G401 (cell line): ENCODE results near the gene MICA. TPM values are rescaled to one million over a fixed set of nuclear protein-coding genes. Genes with fewer than 3 reads are reported as not detected.
"Not testable (repeated sequence)": the region's sequence is repeated elsewhere in the genome, so short reads cannot be mapped to it uniquely, and the experiment has no call there.

Experiments
- DNase-seq: peaks from one replicate; pipeline ENCODE4 v3.0.0-alpha.2; 2015; ENCODE audit warnings: low spot score
- in situ Hi-C: cut with HindIII; loops from 2 replicates; pipeline ENCODE4 v1.10.0; 2016; ENCODE audit warnings: low sequenced_read_pairs, mixed read lengths
- total RNA-seq: library from RNA; depleted of rRNA; stranded (reverse); fragments of >200 nt; shearing (Covaris generic); gene quantifications from 2 replicates; pipeline ENCODE4 v1.2.3, GENCODE V29; 2014; rRNA removed

MICA gene
- total RNA-seq, 1 experiment from 2014 or later, result 44.1 TPM

DNA sequence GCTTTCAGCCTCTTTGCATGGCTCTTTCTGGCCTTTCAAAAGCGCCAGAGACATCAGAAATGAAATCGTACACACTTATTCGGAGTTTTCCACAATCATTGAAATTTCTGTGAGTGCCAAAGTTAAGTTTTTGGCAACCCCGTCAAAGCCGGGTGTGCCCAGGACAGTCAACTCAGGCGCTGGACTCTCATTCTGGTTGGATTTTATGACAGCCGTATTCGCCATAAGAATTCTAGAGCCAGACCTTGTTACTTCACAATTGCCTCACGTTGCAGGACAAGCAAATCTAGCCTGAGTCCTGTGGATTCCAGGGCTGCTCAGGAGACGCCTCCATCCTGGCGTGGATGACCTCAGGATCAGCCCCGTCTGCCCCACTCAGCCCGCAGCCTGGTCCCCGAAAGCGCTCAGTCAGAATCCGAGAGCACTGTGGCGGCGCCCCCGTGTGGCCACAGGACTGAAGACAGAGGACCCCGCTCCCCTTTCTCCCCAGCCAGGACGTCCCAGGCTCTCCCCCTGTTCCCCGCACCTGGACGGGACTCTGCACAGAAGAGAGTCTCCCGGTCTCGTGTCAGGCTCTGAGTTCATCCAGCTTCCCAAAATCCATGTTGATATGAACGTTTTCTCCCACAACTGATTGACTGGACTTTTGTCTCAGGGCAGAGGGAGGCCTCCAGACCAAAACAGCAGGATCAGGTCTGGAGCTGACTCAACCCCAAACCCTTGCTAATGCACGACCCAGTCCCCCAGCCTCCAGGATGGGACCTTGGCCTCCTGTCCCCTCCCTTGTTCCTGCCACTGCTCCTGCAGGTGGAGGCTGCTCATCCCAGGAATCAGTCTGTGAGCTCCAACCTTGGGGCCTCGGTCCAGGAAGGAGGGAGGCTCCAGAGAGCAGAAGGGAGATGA is 38.2 kb downstream of the MICA start:
- in situ Hi-C loops, result no loop called here
- peak; percentile 70 for DNase-seq

DNA sequence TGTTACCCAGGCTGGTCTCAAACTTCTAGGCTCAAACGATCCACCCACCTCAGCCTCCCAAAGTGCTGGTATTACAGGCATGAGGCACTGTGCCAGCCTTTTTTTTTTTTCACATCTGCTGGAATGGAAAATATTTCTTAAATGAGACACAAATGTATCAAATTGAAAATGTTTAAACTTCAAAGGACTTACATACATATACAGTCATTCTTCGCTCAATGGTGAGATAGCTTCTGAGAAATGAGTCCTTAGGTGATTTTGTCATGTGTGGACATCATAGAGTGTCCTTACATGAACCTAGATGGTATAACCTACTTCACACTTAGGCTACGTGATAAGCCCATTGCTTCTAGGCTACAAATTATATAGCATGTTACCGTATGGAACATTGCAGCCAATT is 43.1 kb downstream of the MICA start:
- DNase-seq, result no peak
- in situ Hi-C loops, result no loop called here

DNA sequence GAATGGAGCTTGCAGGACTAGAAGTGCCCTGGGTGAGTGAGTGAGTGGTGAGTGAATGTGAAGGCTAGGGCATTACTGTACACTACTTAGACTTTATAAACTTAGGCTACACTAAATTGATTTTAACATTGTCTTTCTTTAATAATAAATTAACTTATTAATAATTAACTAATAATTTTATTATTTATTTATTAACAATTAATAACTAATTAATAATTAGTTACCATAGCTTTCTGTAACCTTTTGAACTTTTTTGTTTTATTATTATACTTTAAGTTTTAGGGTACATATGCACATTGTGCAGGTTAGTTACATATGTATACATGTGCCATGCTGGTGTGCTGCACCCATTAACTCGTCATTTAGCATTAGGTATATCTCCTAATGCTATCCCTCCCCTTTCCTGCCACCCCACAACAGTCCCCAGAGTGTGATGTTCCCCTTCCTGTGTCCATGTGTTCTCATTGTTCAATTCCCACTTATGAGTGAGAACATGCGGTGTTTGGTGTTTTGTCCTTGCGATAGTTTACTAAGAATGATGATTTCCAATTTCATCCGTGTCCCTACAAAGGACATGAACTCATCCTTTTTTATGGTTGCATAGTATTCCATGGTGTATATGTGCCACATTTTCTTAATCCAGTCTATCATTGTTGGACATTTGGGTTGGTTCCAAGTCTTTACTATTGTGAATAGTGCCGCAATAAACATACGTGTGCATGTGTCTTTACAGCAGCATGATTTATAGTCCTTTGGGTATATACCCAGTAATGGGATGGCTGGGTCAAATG is 43.8 kb downstream of the MICA start:
- in situ Hi-C loops, DNase-seq: not testable (repeated sequence)

DNA sequence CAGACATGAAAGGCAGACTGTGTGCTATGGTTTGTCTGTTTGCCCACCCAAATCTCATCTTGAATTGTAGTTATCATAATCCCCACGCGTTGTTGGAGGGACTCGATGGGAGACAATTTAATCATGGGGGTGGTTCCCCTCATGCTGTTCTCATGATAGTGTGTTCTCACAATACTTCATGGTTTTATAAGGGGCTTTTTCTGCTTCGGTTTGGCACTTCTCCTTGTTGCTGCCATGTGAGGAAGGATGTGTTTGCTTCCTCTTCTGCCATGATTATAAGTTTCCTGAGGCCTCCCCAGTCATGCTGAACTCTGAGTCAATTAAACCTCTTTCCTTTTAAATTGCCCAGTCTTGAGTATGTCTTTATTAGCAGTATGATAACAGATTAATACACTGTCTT is 47.4 kb downstream of the MICA start:
- in situ Hi-C loops, result no loop called here
- DNase-seq, result no peak

DNA sequence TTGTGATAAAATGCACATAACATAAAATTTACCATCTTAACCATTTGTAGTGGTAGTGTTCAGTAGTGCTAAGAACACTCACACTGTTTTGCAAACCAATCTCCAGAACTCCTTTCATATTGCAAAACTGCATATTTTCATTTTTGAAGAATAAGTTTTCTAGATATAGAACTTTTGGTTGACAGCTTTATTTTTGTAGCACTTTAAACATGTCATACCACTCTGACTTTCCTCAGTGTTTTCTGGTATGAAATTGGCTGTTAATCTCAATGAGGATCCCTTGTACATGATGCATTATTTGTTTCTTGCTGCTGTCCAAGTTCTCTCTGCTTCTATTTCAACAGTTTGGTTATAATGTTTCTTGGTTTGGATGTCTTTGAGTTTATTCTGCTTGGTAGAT is 49.5 kb downstream of the MICA start:
- in situ Hi-C loops, result no loop called here
- DNase-seq, result no peak

DNA sequence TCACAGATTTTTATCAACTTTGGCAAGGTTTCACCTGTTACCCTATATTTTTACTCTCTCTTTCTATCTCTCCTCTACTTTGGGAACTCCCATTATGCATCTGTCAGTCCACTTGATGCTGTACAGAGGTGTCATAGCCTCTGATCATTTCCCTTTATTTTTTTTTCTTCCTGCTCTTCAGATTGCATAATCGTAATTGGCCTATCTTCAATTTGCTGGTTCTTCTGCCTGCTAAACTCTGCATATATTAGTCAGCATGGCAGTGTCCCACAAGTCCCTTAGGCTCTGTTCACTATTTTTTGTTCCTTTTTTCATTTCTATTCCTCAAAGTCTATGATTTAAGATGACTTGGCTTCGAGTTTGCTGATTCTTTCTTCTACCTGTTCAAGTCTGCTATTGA is 49.9 kb downstream of the MICA start:
- no peak for DNase-seq
- in situ Hi-C loops, result no loop called here

DNA sequence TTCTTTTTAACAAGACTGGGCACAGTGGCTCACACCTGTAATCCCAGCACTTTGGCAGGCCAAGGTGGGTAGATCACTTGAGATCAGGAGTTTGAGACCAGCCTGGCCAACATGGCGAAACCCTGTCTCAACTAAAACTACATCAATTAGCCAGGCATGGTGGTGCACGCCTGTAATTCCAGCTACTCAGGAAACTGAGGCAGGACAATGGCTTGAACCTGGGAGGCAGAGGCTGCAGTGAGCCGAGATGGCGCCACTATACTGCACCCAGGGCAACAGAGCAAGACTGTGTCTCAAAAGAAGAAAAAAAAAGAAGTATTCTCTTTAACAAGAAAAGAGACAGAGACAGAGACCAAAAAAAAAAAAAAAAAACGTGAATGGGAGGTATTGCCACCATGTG is 56.5 kb downstream of the MICA start:
- in situ Hi-C loops, DNase-seq: not testable (repeated sequence)

DNA sequence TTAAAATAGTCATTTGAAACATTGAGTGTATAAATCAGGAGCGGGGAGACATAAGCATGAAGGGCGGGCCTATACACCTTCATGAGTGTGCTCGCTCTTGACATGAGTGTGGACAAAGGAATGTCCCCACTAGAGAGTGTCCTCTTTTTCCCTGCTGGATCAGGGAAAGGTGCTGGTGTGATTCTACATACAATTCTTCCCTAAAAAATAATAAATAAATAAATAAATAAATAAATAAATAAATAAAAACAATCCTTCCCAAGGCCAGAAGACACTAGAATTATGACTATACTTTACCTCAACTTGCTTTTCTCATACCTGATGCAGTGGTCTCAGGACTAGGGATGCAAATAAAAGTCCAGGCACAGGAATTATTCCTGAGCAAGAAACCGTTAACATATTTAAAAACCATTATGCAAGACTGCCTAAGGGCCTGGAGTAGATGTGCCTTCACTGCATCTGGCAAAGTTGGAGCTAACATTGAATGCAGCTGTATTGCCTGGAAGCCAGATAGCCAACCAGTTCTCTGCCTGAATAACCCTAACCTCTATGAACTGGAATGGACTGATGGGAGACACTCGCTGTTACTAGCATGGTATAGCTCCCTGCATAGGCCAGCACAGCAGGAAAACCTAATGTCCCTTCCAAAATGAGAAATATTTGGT is 57.1 kb downstream of the MICA start:
- in situ Hi-C loops, result no loop called here
- no peak for DNase-seq

DNA sequence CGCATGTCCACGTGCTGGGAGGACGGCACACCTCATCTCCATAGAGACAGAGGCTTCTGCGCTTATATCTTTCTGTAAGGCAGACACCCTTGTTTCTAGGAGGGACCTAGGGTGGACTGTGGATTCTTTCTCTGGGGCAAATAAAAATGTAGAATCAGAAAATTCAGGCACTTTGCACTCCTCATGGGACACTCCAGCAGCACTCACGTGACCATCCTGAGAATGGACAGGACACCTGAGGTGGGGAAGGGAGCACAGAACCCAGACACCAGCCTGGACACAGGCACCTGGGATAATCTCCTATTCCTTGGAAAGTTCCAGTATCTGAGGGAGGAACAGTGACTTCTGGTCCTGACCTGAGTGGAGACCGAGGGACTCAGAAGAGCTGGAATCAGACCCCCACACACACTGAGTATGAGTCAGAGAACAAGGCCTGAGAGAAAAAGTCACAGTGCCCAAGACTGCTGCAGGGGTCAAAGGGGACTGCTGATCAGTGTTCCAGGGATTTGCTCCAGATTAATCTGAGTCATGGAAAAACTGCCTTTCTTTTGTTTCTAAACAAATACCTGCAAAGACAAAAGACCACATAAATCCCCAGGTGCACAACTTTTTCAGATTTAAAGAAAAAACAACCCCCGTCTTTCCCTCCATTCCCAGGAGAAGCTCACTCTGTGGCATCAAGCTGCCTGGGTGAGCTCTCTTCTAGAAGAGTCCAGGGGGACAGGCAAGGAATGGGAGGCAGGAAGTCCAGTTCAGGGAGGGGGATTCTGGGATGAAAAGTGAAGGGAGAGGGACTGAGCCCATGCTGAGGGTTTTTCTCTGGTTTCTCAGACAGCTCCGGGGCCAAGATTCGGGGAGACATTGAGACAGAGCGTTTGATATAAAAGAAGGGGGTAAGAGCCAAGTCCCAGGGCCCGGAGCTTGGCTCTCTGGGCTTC is 58.9 kb downstream of the MICA start:
- DNase-seq, result no peak
- in situ Hi-C loops, result no loop called here

DNA sequence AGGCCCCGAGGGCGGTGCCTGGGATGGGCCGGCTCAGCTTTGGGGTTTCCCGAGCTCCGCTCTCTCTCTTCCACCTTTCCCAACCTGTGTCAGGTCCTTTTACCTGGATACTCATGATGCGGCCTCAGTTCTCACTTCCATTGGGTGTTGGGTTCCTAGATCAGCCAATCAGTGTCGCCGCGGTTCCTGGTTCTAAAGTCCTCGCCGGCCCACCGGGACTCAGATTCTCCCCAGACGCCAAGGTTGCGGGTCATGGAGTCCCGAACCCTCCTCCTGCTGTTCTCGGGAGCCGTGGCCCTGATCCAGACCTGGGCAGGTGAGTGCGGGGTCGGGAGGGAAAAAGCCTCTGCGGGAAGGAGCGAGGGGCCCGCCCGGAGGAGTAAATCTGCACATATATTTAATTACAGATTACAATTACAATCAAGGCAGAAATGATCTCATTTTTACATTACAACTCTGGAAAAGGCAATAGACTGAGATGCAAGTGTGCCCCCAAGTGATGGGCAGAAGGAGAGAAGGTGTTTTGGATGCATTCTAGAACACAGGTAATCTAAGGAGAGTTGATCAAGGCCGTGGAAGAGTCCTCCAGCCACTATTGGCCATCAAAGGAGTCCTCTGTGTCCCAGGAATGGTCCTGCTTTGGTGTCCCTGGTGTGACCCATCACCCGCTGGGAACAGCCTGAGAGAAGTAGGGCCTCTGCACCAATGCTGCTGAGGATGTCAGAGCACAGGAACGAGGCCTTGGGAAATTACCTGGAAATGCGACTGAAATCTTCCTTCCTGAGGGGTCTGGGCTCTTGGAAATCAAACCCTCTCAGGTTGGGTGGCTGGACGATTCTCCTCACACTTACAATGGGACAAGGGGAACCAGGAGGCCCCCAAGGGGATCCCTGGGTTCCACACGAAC is 59.8 kb downstream of the MICA start:
- in situ Hi-C loops, result no loop called here
- peak; percentile 91 for DNase-seq

DNA sequence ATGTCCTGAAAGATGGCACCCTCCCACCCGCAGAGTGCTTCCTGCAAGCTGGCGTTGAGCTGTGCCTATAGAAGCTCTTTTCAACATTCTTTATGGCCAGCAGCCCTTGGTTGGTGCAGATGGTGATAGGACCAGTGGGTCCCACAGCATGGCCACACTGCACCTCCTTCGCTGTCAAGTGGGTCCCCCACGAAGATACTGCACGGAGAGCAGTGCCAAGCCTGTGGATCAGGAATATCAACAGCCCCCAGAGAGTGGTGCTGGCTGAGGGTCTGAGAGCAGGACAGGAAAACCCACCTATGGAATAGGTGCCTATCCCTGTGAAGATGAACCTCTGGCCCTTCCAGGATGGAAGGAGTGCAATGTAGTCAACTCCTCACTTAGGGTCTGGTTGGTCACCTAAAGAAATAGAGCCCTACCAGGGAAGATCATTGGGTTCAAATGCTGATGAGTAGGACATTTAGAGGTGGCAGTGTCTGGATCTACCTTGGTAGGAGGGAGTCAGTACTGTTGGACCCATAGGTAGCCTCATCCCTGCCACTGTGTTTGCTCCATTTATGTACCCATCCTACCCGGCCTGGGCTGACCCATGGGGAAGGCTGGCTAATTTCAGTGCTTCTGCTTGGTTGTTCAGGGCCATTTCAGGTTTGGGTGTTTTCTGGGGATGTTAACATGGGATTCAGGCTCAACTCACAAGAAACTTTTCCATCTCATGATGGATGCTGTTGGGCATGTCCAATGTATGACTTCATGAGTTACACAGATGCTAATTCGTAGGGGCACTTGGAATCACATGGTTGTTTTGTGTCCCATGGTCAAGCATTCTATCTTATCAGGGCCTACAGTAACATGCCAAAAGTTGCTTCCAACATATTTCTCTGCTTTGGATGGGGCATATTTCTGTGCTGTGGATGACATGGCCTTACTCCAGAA is 61.1 kb downstream of the MICA start:
- no peak for DNase-seq
- in situ Hi-C loops, result no loop called here

Other genes with a start within 250 kb of the MICA start
- gene CCHCR1, start 245.8 kb upstream of the MICA start, total RNA-seq, result 33.6 and 37.5 TPM in 2 replicates
- 16.1 and 19.4 TPM in 2 replicates for gene TCF19, start 245.0 kb upstream of the MICA start, total RNA-seq
- 0.18 TPM in 1 of 2 replicates, not detected in the other for gene POU5F1, start 232.9 kb upstream of the MICA start, total RNA-seq
- 45.5 and 52.0 TPM in 2 replicates for gene HLA-C, start 131.5 kb upstream of the MICA start, total RNA-seq
- 9.0 and 25.4 TPM in 2 replicates for gene HLA-B, start 46.4 kb upstream of the MICA start, total RNA-seq
- gene MICB, start 94.5 kb downstream of the MICA start, total RNA-seq, result 15.0 and 18.3 TPM in 2 replicates
- gene MCCD1, start 125.4 kb downstream of the MICA start, total RNA-seq, result 2.1 TPM in 1 of 2 replicates, not detected in the other
- gene DDX39B, start 138.4 kb downstream of the MICA start, total RNA-seq, result 771 and 792 TPM in 2 replicates
- gene ATP6V1G2, start 143.0 kb downstream of the MICA start, total RNA-seq, result 3.8 and 4.9 TPM in 2 replicates
- 19.8 and 24.9 TPM in 2 replicates for gene NFKBIL1, start 144.0 kb downstream of the MICA start, total RNA-seq
- not detected in 2 replicates for gene LTA, start 168.7 kb downstream of the MICA start, total RNA-seq
- 0.14 TPM in 1 of 2 replicates, not detected in the other for gene TNF, start 172.0 kb downstream of the MICA start, total RNA-seq
- 0.51 TPM in 1 of 2 replicates, not detected in the other for gene LTB, start 178.8 kb downstream of the MICA start, total RNA-seq
- not detected in 2 replicates for gene LST1, start 182.7 kb downstream of the MICA start, total RNA-seq
- not detected in 2 replicates for gene NCR3, start 189.4 kb downstream of the MICA start, total RNA-seq
- 36.6 and 57.5 TPM in 2 replicates for gene AIF1, start 211.6 kb downstream of the MICA start, total RNA-seq
- 62.1 and 62.4 TPM in 2 replicates for gene PRRC2A, start 217.1 kb downstream of the MICA start, total RNA-seq
- gene BAG6, start 249.1 kb downstream of the MICA start, total RNA-seq, result 257 and 311 TPM in 2 replicates